ENCODE measurements around the gene DPEP1.

DPEP1 gene

GRCh38 chr16:89599451-89599858, 14.0 kb upstream of the DPEP1 start:
- DNase-seq (ENCODE audit: low spot score) = peak; percentile 22

GRCh38 chr16:89599902-89600301, 13.5 kb upstream of the DPEP1 start:
- DNase-seq (ENCODE audit: low spot score) = no peak

- DNase-seq (ENCODE audit: low spot score) = no peak
These were observed 13.0 kb upstream of the DPEP1 start for GRCh38 chr16:89600427-89600826.

GRCh38 chr16:89600956-89601355, 12.5 kb upstream of the DPEP1 start:
- DNase-seq (ENCODE audit: low spot score) = no peak

GRCh38 chr16:89601906-89602272, 11.6 kb upstream of the DPEP1 start:
- DNase-seq (ENCODE audit: low spot score) = no peak

GRCh38 chr16:89602273-89602951, 11.0 kb upstream of the DPEP1 start:
- peak; percentile 29 for DNase-seq (ENCODE audit: low spot score)

GRCh38 chr16:89602952-89603590, 10.4 kb upstream of the DPEP1 start:
- no peak for DNase-seq (ENCODE audit: low spot score)

- no peak for DNase-seq (ENCODE audit: low spot score)
These were observed 8.7 kb upstream of the DPEP1 start for GRCh38 chr16:89604764-89605163.

- DNase-seq (ENCODE audit: low spot score) = no peak
These were observed 8.1 kb upstream of the DPEP1 start for GRCh38 chr16:89605186-89605970.

- DNase-seq (ENCODE audit: low spot score) = no peak
These were observed 7.4 kb upstream of the DPEP1 start for GRCh38 chr16:89606006-89606405.

- DNase-seq (ENCODE audit: low spot score) = no peak
These were observed 6.0 kb upstream of the DPEP1 start for GRCh38 chr16:89607453-89607852.

GRCh38 chr16:89607937-89608740, 5.3 kb upstream of the DPEP1 start:
- no peak for DNase-seq (ENCODE audit: low spot score)

GRCh38 chr16:89610108-89610453, 3.4 kb upstream of the DPEP1 start:
- DNase-seq (ENCODE audit: low spot score) = no peak

GRCh38 chr16:89612415-89613166, 851 bp upstream of the DPEP1 start:
- no peak for DNase-seq (ENCODE audit: low spot score)

GRCh38 chr16:89613954-89614459, 565 bp downstream of the DPEP1 start:
- DNase-seq (ENCODE audit: low spot score) = no peak

GRCh38 chr16:89615176-89615575, 1.7 kb downstream of the DPEP1 start:
- no peak for DNase-seq (ENCODE audit: low spot score)

GRCh38 chr16:89615596-89616090, 2.2 kb downstream of the DPEP1 start:
- no peak for DNase-seq (ENCODE audit: low spot score)

GRCh38 chr16:89616623-89617022, 3.2 kb downstream of the DPEP1 start:
- DNase-seq (ENCODE audit: low spot score) = no peak

GRCh38 chr16:89617036-89617435, 3.6 kb downstream of the DPEP1 start:
- DNase-seq (ENCODE audit: low spot score) = no peak

- DNase-seq (ENCODE audit: low spot score) = no peak
These were observed 4.9 kb downstream of the DPEP1 start for GRCh38 chr16:89618109-89618998.
